Muscle of leg (tissue), 11 donors: ENCODE results near the gene CAND2. TPM values are rescaled to one million over a fixed set of nuclear protein-coding genes. Genes with fewer than 3 reads are reported as not detected.
"Not testable (repeated sequence)": the region's sequence is repeated elsewhere in the genome, so short reads cannot be mapped to it uniquely, and the experiment has no call there.

Experiments
- DNase-seq: peaks from one replicate; pipeline ENCODE4 v3.0.0; 2013
- H3K27ac ChIP-seq: one replicate; pipeline ENCODE4 v1.5.1; 2013; ENCODE audit warnings: mild to moderate bottlenecking, low read length, control low read depth
- H3K27me3 ChIP-seq: one replicate; pipeline ENCODE4 v1.6.1; 2013; ENCODE audit warnings: low read length; ENCODE audit not compliant: control insufficient read depth, insufficient read depth
- H3K36me3 ChIP-seq: one replicate; pipeline ENCODE4 v1.6.1; 2013; ENCODE audit warnings: low read length; ENCODE audit not compliant: control insufficient read depth, insufficient read depth
- H3K4me1 ChIP-seq: one replicate; pipeline ENCODE4 v1.6.1; 2013; ENCODE audit warnings: low read length; ENCODE audit not compliant: control insufficient read depth, insufficient read depth
- H3K4me3 ChIP-seq: one replicate; pipeline ENCODE4 v1.5.1; 2013; ENCODE audit warnings: low read length, control low read depth
- H3K9me3 ChIP-seq: replicated peaks from 2 replicates; pipeline ENCODE4 v1.6.1; 2013; ENCODE audit warnings: low read depth, low read length; ENCODE audit not compliant: control insufficient read depth
- WGBS: methylation state at CpG from one replicate; pipeline ENCODE4 v1.1.5; 2013; ENCODE audit warnings: missing lambda C conversion rate; ENCODE audit not compliant: insufficient coverage; 5-methylcytosine and 5-hydroxymethylcytosine counted together
- polyA plus RNA-seq, 8 donors: library from polyadenylated mRNA; unstranded; fragments of 120-200 nt; gene quantifications; one replicate each; pipeline versions ENCODE4 v1.2.1 to v1.2.3, GENCODE V29; 2013; ENCODE audit warnings: inconsistent platforms in 1 of 8, low replicate concordance in 1 of 8; ENCODE audit not compliant: insufficient read length in 8 of 8, insufficient read depth in 1 of 8
- total RNA-seq: library from RNA; stranded (reverse); fragments of 120-200 nt; gene quantifications from one replicate; pipeline ENCODE4 v1.2.4, GENCODE V29; 2013

The CAND2 gene
- total and polyA plus RNA-seq, 9 donors, result 27.2 to 46.4 (median 35.2) TPM

- Histone ChIP-seq H3K27ac (no peak overlapping the region), H3K4me3 (no peak overlapping the region), H3K4me1 (no peaks in the 10 kb centered on the region), H3K36me3 (no peaks in the 10 kb centered on the region), H3K27me3 (no peaks in the 10 kb centered on the region), H3K9me3 (no peaks in the 10 kb centered on the region)
- no peak for DNase-seq
- 38% methylated on average over 2 of the region's 4 CpGs for WGBS
Observed at GRCh38 chr3:12780751-12781150, 15.7 kb upstream of the CAND2 start.

- H3K27ac ChIP-seq, result no peak overlapping the region
- no peak for DNase-seq
- WGBS, result 73% methylated on average over 2 of the region's 6 CpGs
- no peaks in the 10 kb centered on the region for H3K4me1 ChIP-seq
- no peak overlapping the region for H3K4me3 ChIP-seq
- H3K36me3 ChIP-seq, result no peaks in the 10 kb centered on the region
- H3K27me3 ChIP-seq, result no peaks in the 10 kb centered on the region
- no peaks in the 10 kb centered on the region for H3K9me3 ChIP-seq
Observed at GRCh38 chr3:12782172-12782815, 14.2 kb upstream of the CAND2 start.

- WGBS, result no CpG with 5 or more reads among the region's 4 CpGs
- H3K4me1 ChIP-seq, result no peaks in the 10 kb centered on the region
Observed at GRCh38 chr3:12785096-12785495, 11.4 kb upstream of the CAND2 start.

GRCh38 chr3:12787346-12787745 is 9.1 kb upstream of the CAND2 start:
- not testable (repeated sequence) for DNase-seq, H3K4me1 ChIP-seq, H3K4me3 ChIP-seq, H3K9me3 ChIP-seq, H3K36me3 ChIP-seq, H3K27ac ChIP-seq, H3K27me3 ChIP-seq
- WGBS, result 37% methylated on average over 6 of the region's 9 CpGs

More at GRCh38 chr3:12785096-12785495, 11.4 kb upstream of the CAND2 start:
- no peak overlapping the region for H3K27ac ChIP-seq
- H3K36me3 ChIP-seq, result no peaks in the 10 kb centered on the region
- H3K4me3 ChIP-seq, result no peak overlapping the region
- no peaks in the 10 kb centered on the region for H3K27me3 ChIP-seq
- no peaks in the 10 kb centered on the region for H3K9me3 ChIP-seq
- DNase-seq, result no peak

DNA sequence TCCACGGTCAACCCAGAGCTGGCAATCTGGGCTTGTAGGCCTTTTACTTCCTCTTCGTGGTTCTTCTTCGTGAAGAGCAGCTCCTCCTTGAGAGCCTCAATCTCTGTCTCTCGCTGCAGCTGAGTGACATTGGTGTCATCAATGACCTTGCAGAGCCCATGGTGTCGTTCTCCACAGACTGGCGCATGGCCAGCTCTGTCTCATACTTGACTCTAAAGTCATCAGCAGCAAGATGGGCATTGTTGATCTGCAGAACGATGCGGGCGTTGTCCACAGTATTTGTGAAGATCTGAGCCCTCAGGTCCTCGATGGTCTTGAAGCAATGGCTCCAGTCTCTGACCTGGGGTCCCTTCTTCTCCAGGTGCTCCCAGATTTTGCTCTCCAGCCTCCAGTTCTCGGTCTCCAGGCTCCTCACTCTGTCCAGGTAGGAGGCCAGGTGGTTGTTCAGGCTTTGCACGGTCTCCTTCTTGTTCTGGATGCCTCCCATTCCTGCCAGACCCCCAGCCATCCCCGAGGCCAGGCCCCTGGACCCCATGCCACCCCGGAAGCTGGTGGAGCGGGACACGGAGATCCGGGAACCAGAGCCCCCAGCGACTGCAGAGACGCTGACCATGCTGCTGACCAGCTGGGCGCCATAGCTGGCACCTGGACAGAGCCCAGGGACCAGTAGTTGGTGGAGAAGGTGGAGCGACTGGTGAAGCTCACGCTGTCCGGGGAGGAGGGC is 8.4 kb upstream of the CAND2 start:
- H3K9me3 ChIP-seq, DNase-seq, H3K27me3 ChIP-seq, H3K36me3 ChIP-seq, H3K4me1 ChIP-seq, H3K27ac ChIP-seq, H3K4me3 ChIP-seq: not testable (repeated sequence)
- WGBS, result 91% methylated on average over 19 of the region's 23 CpGs

- Histone ChIP-seq H3K27me3 (no peaks in the 10 kb centered on the region), H3K9me3 (no peaks in the 10 kb centered on the region), H3K36me3 (no peaks in the 10 kb centered on the region), H3K27ac (no peak overlapping the region), H3K4me1 (peaks cover 7% of the 10 kb centered on the region), H3K4me3 (no peak overlapping the region)
- DNase-seq, result no peak
- WGBS, result 67% methylated on average over 1 of the region's 1 CpG
Observed at GRCh38 chr3:12791430-12791829, 5.0 kb upstream of the CAND2 start.

DNA sequence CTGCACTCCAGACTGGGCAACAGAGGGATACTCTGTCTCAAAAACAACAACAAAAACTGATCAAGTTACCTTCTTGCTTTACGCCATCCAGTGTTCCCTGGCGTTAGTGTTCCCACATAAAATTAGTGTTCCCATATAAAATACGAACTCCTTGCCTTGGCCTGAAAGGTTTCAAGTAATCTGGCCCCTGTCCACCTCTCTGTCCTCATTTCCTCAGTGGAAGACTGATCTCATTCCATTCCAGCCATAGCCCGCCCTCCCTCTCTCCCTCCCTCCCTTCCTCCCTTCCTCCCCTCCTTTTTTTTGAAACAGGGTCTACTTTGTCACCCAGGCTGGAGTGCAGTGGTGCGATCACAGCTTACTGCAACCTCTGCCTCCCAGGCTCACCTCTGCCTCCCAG is 2.8 kb upstream of the CAND2 start:
- H3K36me3 ChIP-seq, result no peaks in the 10 kb centered on the region
- no peak overlapping the region for H3K27ac ChIP-seq
- WGBS, result 50% methylated on average over 5 of the region's 5 CpGs
- no peak overlapping the region for H3K4me3 ChIP-seq
- peaks cover 2% of the 10 kb centered on the region for H3K27me3 ChIP-seq
- no peak for DNase-seq
- H3K4me1 ChIP-seq, result peaks cover 19% of the 10 kb centered on the region
- no peaks in the 10 kb centered on the region for H3K9me3 ChIP-seq

DNA sequence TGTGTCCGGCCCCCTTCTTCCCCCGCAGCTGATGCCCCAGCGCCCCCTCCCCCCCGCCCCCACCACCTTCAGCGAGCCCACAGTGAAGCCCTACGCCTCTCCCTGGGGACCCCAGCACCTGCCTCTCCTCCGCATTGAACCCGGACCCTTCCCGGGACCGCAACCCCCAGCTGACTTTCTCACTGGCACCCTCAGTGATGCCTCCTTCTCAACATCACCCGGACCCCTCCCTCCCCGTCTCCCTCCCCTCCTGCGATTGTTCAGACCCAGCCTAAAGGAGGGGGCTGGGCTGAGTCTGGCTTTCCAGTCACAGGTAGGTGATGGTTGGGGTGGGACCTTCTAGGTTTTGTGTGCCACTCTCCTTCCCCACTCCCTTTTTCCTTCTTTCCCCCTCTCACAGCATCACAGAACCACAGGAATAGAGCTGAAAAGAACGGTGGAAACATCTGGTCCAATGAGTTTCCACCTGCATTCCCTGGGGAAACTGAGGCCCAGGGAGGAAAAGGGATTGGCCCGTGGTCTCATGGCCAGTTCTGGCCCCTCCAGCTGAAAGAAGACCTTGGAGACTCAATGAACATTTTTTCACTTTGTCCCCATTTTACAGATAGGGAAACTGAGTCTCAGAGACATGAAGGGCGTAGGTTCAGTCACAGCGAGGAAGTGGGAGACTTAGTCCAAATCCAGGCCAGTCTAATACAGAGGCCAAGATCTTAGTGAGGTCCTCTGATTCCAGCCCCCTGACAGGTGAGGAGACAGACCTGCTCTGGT is 828 bp downstream of the CAND2 start:
- WGBS, result 49% methylated on average over 5 of the region's 17 CpGs
- no peaks in the 10 kb centered on the region for H3K9me3 ChIP-seq
- H3K27me3 ChIP-seq, result peaks cover 2% of the 10 kb centered on the region
- no peak for DNase-seq
- H3K27ac ChIP-seq, result peak overlapping the region; percentile 94
- peak overlapping the region; percentile 86 for H3K4me3 ChIP-seq
- no peaks in the 10 kb centered on the region for H3K36me3 ChIP-seq
- H3K4me1 ChIP-seq, result peaks cover 32% of the 10 kb centered on the region

DNA sequence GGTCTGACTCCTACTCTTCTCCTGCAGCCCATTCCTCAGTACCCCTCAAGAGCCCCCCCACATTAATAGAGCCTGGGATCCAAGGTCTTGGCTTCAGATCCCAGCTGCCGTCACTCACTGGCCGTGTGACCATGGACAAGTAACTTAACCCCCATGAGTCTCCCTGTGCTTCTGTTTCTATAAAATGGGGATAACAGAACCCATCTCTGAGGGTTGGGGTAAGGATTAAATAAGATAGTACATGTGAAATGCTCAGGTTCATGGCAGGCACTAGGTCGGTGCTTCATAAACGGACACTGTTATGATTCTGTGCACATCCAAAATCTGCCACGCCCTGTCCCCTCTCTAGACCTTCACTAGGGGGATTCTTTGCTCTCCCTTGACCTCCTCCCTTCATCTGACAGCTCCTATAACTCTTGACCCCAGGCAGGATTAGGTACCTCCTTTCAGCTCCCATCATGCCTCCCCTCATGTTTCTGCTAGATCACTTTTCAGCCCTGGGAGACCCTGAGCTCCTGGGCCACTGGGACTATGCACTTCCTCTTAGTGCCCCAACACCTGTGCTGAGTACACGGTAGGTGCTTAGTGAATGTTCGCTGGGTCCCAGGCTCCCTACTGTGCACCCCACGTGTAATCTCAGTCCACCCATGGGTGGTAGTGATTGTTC is 1.5 kb downstream of the CAND2 start:
- 56% methylated on average over 5 of the region's 8 CpGs for WGBS
- Histone ChIP-seq H3K4me1 (peaks cover 32% of the 10 kb centered on the region), H3K27me3 (peaks cover 2% of the 10 kb centered on the region), H3K27ac (peak overlapping the region; percentile 94), H3K4me3 (peak overlapping the region; percentile 86), H3K9me3 (no peaks in the 10 kb centered on the region), H3K36me3 (peaks cover 3% of the 10 kb centered on the region)
- no peak for DNase-seq
